GM21786 (cell line): ENCODE measurements around the gene SEZ6.
"Not testable (repeated sequence)": the region's sequence is repeated elsewhere in the genome, so short reads cannot be mapped to it uniquely, and the experiment has no call there.

Source experiments
- ATAC-seq: cut with Tn5 transposase; IDR thresholded peaks from one replicate; pipeline ENCODE4 v1.9.1; 2021; ENCODE audit not compliant: unreplicated experiment

The SEZ6 gene

DNA sequence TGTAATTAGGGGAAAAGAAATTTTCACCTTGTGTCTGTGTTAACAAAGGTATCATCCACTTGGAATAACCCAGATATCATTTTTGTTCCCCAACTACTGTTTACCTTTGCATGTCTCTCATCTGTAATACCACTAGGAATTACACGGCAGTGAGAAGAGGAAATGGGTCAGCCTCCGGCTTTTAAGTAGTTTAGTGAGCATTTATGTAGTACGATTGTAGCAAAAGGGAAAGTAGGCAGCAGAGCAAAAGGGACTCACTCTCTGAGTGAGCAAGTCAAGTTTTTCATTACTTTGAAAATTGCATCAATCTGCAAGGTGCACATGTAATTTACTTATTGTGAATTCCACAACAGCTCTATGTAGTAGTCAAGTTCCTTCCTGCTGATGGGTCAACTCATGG lies 65.7 kb downstream of the SEZ6 start:
- no peak for ATAC-seq

- no peak for ATAC-seq
Measured at GRCh38 chr17:28938552-28938951, 67.3 kb downstream of the SEZ6 start.

- no peak for ATAC-seq
Measured at GRCh38 chr17:28937044-28937729, 68.6 kb downstream of the SEZ6 start.

GRCh38 chr17:28935744-28936460 lies 69.9 kb downstream of the SEZ6 start:
- ATAC-seq = no peak

DNA sequence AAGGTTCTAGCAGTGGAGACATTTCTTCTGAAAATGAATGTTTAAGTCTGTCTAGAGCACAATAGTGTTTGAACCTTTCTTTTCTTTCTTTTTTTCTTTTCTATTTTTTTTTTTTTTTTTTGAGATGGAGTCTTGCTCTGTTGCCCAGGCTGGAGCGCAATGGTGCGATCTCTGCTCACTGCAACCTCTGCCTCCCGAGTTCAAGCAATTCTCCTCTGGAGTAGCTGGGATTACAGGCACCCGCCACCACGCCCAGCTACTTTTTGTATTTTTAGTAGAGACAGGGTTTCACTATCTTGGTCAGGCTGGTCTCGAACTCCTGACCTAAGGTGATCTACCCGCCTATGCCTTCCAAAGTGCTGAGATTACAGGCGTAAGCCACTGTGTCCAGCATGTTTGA lies 71.3 kb downstream of the SEZ6 start:
- not testable (repeated sequence) for ATAC-seq

DNA sequence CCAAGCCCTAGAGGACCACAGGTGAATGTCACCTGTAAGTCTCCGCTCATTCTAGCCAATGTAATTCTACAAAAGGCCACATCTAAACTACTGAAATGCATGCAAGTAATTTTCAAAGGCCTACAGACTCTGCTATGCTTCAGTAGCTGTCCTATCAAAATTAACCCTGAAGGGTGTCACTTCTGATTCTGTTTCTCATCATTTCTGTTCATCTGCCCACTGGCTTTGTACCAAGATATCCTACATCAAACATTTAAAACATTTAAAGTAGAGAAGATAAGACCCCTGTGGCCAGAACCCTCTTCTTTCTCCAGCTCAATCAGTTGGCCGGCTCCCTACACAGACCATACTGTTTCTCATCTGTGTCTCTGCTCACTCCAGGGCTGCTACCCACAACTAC lies 76.0 kb downstream of the SEZ6 start:
- ATAC-seq = no peak

- ATAC-seq = no peak
Measured at GRCh38 chr17:28928061-28928460, 77.8 kb downstream of the SEZ6 start.

GRCh38 chr17:28926786-28927185 lies 79.0 kb downstream of the SEZ6 start:
- no peak for ATAC-seq

DNA sequence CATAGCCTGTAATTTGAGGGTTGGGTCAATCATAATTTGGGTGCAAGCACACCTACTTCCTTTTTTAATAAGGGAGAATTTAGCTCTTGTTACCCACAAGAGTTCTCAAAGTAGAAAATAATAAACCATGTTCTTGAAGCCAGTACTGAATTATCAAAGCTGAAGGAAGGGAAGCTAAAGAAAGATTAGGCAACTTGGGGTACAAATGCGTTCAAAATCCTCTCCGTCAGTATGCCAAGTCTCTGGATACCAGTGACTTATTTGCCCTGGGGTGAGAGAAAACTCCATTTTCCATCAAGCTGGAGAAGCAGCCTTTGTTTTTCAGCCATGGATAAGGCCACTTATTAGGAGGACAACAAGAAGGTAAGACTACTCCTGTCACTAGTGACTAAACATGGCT lies 79.5 kb downstream of the SEZ6 start:
- no peak for ATAC-seq

DNA sequence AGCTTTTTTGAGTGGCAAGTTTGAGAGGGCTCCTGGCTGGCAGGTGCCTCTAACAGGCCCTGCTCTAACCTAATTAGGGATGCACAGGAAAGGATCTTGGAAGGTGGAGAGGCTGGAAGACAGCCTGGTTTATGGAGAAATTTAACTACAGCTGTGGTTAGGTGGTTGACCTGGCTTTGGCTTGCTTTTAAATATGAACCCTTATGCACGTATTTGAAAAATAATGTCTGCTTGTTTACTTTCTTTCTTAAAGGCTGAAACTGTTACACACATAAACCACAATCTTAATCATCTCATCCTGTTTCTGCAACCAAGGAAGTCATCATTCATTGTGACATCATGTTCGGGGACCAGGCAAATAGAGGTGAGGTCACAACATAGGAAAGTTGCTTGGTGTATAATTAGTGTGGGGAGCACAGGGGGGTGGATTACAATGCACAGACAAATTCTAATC lies 79.9 kb downstream of the SEZ6 start:
- ATAC-seq = no peak

DNA sequence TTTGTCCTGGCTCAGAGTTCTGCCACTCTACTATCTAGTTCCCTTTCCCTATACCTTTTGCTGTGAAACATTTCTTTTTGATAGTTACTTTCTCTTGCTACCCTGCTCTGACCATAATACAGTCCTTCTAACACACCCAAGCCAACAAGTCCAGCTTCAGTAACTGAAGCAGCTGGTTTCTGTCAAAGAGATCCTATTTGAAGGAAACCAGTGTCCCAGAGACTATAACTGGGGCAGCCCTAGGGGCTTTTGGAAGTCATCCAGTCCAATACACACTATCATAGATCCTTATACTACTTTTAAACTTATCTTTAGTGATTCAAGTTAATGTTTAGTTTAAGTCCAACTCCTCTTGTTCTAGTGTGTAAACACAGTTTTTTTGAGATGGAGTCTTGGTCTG lies 85.6 kb downstream of the SEZ6 start:
- ATAC-seq = no peak

DNA sequence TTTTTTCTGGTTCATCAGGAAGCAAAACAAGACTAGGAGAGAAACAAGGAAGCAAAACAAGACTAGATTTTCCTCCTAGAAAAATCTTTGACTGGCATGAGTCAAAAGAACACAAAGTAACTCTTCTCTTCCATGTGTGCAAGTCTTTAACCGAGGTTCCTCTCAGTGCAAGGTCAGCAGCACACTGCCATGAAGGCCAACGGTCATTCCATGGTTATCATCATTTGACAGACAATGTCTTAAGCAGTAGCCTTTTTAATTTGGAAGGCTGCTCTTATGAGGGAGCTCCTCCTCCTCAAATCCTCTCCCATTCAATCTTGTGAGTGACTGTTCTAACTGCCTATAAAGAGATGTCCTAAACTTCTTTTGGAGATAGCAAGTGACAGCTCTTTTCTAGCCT lies 87.5 kb downstream of the SEZ6 start:
- ATAC-seq = no peak

DNA sequence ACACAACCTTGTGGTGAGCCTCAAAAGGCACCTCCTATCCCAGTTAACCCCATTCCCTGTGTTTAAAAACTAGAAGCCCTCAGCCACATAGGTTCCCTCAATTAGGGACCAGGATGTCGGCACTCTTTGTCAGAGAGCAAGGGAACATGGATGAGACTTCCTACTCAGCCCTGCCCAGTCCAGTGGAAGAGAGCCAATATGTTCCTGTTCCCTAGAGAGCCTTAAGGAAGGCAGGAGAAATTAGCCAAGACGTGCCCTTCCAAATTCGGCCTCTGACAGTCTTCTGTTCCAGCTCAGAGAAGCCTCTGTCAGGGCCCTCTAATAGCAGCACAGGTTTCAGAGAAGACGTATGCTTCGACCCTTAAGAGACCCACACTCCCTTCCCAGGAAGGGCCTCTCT lies 88.4 kb downstream of the SEZ6 start:
- ATAC-seq = no peak

DNA sequence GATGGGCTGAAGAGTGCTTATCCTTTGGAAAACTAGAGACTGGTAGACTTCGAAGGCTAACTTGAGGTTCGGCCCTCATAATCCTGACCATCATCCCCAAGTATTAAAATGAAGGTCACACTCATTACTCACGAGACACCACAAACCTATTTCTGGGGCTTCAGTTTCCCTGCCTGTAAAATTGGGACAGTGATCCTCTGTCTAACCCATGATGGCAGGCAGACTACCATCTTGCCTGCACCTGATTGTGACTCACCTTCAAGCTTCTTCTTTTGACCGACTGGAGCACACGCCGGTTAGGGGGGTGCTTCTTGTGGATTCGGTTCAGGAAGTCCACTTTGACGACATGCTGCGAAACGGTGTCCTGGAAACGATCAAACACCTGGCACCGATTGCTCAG lies 88.8 kb downstream of the SEZ6 start:
- ATAC-seq = no peak

GRCh38 chr17:28916302-28916934 lies 89.4 kb downstream of the SEZ6 start:
- no peak for ATAC-seq

- no peak for ATAC-seq
Measured at GRCh38 chr17:28912938-28913333, 92.9 kb downstream of the SEZ6 start.

GRCh38 chr17:28912281-28912937 lies 93.4 kb downstream of the SEZ6 start:
- ATAC-seq = no peak

DNA sequence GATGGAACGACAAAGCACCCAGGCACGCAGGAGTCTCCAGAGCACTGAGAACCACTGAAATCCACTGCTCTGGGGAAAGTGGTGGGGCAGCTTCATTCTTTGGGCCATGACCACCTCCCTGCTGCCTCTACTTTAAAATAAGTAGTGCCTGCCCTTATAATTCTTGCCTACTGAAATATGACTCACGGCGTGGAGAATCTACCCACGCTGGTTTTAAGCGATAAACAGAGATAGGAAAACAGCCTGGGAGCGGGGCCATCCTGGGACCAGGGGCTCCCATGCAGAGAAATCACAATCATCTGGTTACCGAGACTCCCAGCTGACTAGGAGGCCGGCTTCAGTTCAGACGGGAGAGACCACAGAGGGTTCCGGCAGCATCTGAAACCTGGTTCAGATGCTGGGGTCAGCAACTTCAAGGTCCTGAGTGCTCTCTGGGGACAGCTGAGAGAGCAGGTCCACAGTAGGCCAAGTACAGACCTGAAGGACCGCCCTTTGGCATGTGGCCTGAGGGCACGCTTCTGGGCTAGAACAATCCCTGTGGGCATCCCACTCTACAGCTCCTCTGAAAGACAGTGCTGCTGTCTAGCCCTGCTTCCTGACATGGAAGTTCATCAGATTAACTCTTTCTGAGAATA lies 94.3 kb downstream of the SEZ6 start:
- ATAC-seq = no peak

DNA sequence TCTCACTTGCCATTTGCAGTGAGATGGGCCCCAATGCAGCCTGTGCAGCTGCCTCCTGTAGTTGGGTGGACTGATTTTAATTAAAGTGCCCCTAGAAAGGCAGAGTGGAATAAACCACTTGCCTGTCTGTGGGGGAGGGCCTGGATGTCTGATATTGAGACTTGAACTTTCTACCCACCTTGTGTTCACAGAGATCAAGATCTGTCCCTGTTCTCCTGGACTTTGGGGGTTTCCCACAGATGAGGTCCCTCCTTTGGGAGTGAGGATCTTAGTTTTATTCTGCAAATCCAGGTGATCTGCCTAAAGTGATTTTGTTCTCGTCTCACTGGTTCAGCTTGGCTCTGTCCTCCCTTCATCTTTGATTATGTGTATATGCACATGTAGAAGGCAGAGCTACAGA lies 95.3 kb downstream of the SEZ6 start:
- ATAC-seq = no peak

GRCh38 chr17:28908640-28909167 lies 97.1 kb downstream of the SEZ6 start:
- no peak for ATAC-seq
